Loucy (cell line): Measurements from ENCODE around the gene TBX20.

Source experiments
- CTCF ChIP-seq: fragments of 200-600 bp; sonication (generic); conservative IDR thresholded peaks from 2 replicates; pipeline ENCODE4 v1.5.1; 2014; ENCODE audit warnings: mild to moderate bottlenecking, antibody characterized with exemption, low read length
- EZH2phosphoT487 ChIP-seq: fragments of 200-600 bp; IDR thresholded peaks from 2 replicates; pipeline ENCODE4 v1.6.1; 2018; ENCODE audit warnings: antibody characterized with exemption, mild to moderate bottlenecking, moderate library complexity, borderline replicate concordance

- TF ChIP-seq EZH2phosphoT487 (no peak), CTCF (no peak)
Measured at GRCh38 chr7:35257251-35258124, 3.6 kb upstream of the TBX20 start.
